T-helper 9 cell (primary cell): ENCODE measurements around the gene CTTN.

Experiments used
- DNase-seq: peaks from one replicate; pipeline ENCODE4 v3.0.0-alpha.2; 2020
- total RNA-seq, 2 donors: gene quantifications; one replicate each; lab custom pipeline; 2026; lab: John Stamatoyannopoulos, UW

Gene CTTN
- 0.24 to 0.70 reads per million in 2 donors for total RNA-seq

- DNase-seq, result peak; percentile 36
Observed at GRCh38 chr11:70397983-70398833, at the start of gene CTTN. Gene CTTN (plus strand): TSS chr11:70398529. CDS start chr11:70407298, 8,769 bp downstream.

GRCh38 chr11:70348608-70349007 is 49.7 kb upstream of the CTTN start:
- no peak for DNase-seq

- DNase-seq, result no peak
Observed at GRCh38 chr11:70351646-70352045, 46.7 kb upstream of the CTTN start.

GRCh38 chr11:70352100-70352499 is 46.2 kb upstream of the CTTN start:
- no peak for DNase-seq

- DNase-seq, result no peak
Observed at GRCh38 chr11:70352601-70353000, 45.7 kb upstream of the CTTN start.

- no peak for DNase-seq
Observed at GRCh38 chr11:70353329-70353728, 45.0 kb upstream of the CTTN start.

- no peak for DNase-seq
Observed at GRCh38 chr11:70353900-70354568, 44.3 kb upstream of the CTTN start.

- no peak for DNase-seq
Observed at GRCh38 chr11:70354629-70355028, 43.7 kb upstream of the CTTN start.

GRCh38 chr11:70358753-70359152 is 39.6 kb upstream of the CTTN start:
- DNase-seq, result no peak

GRCh38 chr11:70359451-70360205 is 38.7 kb upstream of the CTTN start:
- DNase-seq, result no peak

GRCh38 chr11:70360211-70360610 is 38.1 kb upstream of the CTTN start:
- no peak for DNase-seq

GRCh38 chr11:70364178-70364577 is 34.2 kb upstream of the CTTN start:
- DNase-seq, result no peak

- DNase-seq, result peak; percentile 3
Observed at GRCh38 chr11:70364745-70365543, 33.4 kb upstream of the CTTN start.

- DNase-seq, result no peak
Observed at GRCh38 chr11:70365544-70365927, 32.8 kb upstream of the CTTN start.

- DNase-seq, result no peak
Observed at GRCh38 chr11:70367071-70367470, 31.3 kb upstream of the CTTN start.

GRCh38 chr11:70368961-70369360 is 29.4 kb upstream of the CTTN start:
- DNase-seq, result no peak

- no peak for DNase-seq
Observed at GRCh38 chr11:70371241-70371640, 27.1 kb upstream of the CTTN start.

GRCh38 chr11:70372076-70372475 is 26.3 kb upstream of the CTTN start:
- DNase-seq, result no peak

- no peak for DNase-seq
Observed at GRCh38 chr11:70376621-70377020, 21.7 kb upstream of the CTTN start.

- no peak for DNase-seq
Observed at GRCh38 chr11:70377645-70378044, 20.7 kb upstream of the CTTN start.

GRCh38 chr11:70378506-70379134 is 19.7 kb upstream of the CTTN start:
- no peak for DNase-seq

- no peak for DNase-seq
Observed at GRCh38 chr11:70381350-70381749, 17.0 kb upstream of the CTTN start.
